GM12801 (cell line): ENCODE results near the gene STYX.

Experiments used
- TF ChIP-seq, protein P1 (sequence below): IDR thresholded peaks from one replicate; pipeline ENCODE4 v1.5.1; 2011; ENCODE audit warnings: control low read depth; ENCODE audit not compliant: insufficient read length; ENCODE audit errors: extremely low read depth

STYX gene

DNA sequence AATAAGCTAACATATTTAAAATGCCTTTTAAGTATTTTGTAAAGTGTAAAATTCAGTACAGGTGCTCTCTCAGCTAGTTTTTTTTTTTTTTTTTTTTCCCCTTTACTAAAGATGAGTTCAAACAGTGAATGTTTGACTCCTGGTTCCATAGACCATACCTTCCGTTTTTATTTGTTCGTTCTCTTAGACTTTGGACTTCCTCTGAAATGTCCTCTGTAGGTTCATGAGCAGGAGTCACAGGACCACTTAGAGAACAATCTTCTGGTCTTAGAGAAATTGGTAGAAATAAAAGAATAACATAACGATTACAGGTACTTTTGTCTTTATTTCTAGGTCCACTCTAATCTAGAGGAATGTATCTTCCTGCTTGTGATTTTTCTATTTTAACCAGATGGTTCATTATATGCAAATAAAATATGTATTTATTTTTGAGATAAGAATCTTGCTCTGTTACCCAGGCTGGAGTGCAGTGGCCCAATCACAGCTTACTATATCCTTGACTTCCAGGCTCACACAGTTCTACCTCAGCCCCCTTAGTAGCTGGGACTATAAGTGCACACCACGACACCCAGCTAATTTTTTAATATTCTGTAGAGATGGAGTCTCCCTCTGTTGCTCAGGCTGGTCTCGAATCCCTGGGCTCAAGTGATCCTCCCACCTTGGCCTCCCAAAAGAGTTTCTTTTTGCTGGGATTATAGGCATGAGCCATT, 25.8 kb downstream of the STYX start:
- TF ChIP-seq, protein P1, sequence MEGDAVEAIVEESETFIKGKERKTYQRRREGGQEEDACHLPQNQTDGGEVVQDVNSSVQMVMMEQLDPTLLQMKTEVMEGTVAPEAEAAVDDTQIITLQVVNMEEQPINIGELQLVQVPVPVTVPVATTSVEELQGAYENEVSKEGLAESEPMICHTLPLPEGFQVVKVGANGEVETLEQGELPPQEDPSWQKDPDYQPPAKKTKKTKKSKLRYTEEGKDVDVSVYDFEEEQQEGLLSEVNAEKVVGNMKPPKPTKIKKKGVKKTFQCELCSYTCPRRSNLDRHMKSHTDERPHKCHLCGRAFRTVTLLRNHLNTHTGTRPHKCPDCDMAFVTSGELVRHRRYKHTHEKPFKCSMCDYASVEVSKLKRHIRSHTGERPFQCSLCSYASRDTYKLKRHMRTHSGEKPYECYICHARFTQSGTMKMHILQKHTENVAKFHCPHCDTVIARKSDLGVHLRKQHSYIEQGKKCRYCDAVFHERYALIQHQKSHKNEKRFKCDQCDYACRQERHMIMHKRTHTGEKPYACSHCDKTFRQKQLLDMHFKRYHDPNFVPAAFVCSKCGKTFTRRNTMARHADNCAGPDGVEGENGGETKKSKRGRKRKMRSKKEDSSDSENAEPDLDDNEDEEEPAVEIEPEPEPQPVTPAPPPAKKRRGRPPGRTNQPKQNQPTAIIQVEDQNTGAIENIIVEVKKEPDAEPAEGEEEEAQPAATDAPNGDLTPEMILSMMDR, result no peak

DNA sequence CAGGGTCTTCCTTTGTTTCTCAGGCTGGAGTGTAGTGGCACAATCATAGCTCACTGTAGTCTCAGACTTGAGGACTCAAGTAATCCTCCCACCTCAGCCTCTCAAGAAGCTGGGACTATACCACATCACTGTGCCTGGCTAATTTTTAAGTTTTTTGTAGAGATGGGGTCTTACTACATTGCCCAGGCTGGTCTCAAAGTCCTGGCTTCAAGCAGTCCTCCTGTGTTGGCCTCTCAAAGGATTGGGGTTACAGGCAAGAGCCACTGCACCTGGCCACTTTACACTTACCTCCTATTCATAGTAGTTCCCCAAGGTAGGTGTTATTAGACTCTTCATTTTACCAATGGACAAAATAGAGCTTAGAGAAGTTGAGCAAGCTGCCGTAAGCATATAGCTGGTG, 29.2 kb downstream of the STYX start:
- TF ChIP-seq, protein P1, result no peak

DNA sequence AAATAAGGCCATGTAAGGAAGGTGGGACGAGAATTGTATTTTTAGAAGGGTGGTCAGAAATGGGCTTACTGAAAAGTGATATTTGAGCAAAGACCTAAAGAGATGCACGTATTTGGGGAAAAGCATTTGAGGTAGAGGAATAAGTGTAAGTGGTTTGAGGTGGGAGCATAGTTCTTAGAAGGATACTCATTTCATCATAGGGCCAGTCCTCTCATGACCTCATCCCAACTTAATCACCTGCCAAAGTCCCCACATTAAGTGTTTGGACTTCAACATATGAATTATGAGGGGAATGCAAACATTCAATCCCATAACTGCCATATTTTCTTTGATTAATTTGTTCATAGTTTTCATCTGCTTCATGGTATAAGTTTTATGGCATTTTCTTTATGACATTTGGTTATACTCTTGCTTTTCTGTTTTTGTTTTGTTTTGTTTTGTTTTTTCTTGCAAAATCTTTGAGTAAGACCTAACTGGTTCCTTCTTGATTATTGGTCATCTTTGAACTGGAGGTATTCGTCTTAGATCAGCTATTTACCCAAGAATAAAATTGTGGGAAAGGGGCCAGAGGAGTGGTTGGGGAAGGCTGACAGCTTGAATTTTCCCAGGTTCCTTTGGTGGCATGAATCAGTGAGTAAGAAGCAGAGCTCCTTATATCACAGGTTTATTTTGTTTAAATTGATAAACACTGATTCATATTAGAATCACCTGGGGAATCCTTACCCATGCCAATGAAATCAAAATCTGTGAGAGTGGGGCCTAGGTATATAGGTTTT, 37.3 kb downstream of the STYX start:
- TF ChIP-seq, protein P1, result no peak

DNA sequence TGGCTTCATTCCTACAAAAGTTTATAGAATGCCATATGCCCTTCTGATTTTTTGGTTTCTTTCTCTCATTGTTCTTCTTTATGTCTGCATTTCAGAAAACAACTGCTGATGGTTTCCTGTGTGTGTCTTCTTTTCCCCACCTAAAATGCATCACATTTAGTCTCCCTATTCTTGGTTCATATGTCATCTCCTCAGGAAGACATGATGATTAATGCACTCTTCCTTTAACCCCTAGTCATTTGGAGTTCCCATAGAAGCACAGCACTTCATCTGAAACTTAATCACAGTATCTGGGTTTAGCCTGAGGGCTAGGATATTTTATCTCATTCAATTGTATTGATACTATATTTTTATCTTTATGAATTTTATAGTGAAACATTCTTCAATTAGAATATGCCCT, 39.9 kb downstream of the STYX start:
- TF ChIP-seq, protein P1, result no peak

DNA sequence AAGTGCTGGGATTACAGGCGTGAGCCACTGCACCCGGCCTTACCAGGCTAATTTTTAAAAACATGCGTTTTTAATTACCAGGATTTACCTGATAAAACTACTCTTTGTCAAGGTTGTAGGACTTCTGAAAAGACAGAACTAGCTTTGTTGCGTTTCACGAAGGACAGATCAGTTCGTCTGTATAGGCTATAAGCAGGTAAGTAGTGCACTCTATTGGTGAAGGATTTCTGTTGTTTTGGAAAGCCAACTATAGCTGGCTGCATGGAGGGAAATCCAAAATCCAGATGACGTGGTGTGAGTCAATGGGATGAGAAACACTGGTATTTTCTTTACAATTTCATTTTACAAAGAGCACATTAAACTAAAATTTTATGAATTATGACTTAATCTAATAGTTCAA, 46.9 kb downstream of the STYX start:
- TF ChIP-seq, protein P1, result no peak

DNA sequence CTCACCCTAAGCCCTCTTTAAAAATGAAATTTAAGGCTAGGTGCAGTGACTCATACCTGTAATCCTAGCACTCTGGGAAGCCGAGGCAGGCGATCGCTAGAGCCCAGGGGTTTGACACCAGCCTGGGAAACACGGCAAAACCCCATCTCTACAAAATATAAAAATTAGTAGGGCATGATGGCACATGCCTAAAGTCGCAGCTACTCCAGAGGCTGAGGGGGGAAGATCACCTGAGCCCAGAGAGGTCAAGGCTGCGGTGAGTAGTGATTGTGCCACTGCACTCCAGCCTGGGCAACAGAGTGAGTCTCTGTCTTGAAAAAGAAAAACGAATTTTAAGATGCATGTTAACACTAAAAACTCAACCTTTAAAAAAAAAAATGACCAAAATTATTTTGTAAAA, 48.7 kb downstream of the STYX start:
- TF ChIP-seq, protein P1, result no peak

DNA sequence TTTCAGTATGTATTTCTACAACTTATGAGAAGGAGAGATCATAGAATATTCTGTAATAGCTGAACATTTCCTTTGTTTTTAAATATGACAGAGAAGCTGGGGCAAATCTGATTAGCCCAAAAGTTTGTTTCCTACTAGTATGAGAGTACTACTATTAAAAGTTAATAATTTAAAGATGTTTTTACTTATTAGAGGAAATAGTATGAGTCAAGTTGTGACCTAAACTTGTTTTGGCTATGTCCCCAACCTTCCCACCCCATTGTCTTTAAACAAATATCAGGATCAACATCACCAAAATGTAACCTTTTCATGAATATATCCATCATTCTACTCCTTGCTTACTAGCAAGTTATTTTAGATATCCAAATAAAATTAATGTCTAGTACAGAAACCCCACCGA, 50.9 kb downstream of the STYX start:
- TF ChIP-seq, protein P1, result no peak
